Measurements from ENCODE around the gene PXT1.

PXT1 gene

GRCh38 chr6:36389353-36389752 lies 53.3 kb downstream of the PXT1 start:
- no peak for TF ChIP-seq CTCF (conservative IDR thresholded peaks at IDR 0.05; ENCODE audit: low read depth, low read length)
- Histone ChIP-seq H2AFZ (ENCODE audit: low read depth) (no peak overlapping the region), H3K79me2 (ENCODE audit: insufficient read depth, low read depth) (no peaks in the 10 kb centered on the region), H3K4me1 (ENCODE audit: low read depth, poor library complexity, severe bottlenecking) (no peaks in the 10 kb centered on the region), H3K27ac (no peak overlapping the region), H3K27me3 (ENCODE audit: insufficient read depth, low read depth) (no peaks in the 10 kb centered on the region), H3K4me2 (no peak overlapping the region), H3K4me3 (IDR thresholded peaks at IDR 0.05; ENCODE audit: insufficient read depth, low read depth, low read length) (no peak overlapping the region), H3K9ac (no peak overlapping the region), H3K36me3 (ENCODE audit: insufficient read depth) (no peaks in the 10 kb centered on the region), H4K20me1 (ENCODE audit: insufficient read depth) (no peaks in the 10 kb centered on the region)

DNA sequence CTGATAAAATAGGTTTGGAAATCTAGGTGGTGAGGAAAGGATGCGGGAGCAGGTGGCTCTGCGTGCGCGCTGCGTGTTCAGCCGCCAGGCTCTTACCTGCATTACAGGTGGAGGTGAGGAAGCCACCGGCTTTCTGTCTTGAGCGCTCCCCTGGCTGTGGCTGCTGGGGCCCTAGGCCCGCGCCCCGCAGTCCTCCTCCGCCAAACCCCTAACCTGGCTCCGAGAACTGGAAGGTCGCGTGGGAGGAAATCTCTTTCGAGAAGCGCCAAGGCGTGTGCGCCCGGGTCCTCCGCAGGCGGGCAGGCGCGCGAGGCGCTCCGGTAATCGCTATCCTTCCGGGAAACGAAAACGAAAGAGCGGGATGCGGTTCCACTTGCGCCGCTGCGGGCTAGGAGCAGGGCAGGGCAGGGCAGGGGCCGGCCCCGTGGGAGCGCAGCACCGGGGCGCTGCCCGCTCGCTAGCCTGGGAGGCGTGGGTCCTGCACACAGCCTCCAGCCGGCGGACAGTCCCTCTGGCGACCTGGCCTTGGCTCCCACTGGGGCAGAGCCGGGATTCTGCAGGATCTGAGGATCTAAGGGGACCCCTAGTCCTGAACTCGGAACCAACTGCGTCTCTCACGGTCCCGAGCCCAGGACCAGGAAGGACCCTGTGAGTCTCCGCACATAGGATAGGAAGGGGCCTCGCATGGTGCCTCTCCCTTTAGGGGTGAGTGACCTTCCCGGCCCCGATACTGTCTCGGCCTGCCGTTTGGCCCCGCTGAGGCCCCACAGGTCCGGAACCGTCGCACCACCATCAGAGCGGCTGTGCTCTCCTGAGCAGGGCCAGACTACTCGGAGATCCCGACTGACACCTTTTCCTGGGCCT lies 55.0 kb downstream of the PXT1 start, which contains the start of gene ETV7:
Gene ETV7, minus strand, starts transcription at position 230 of the 864 bp plus-strand sequence. Its CDS starts 128 bp downstream, at position 102.
- no peaks in the 10 kb centered on the region for H3K4me1 ChIP-seq (ENCODE audit: low read depth, poor library complexity, severe bottlenecking)
- no peak within 1 kb of the TSS for H3K27ac ChIP-seq

GRCh38 chr6:36386495-36387439 lies 55.9 kb downstream of the PXT1 start:
- Histone ChIP-seq H3K79me2 (ENCODE audit: insufficient read depth, low read depth) (no peaks in the 10 kb centered on the region), H3K4me2 (no peak overlapping the region), H4K20me1 (ENCODE audit: insufficient read depth) (no peaks in the 10 kb centered on the region), H3K4me3 (IDR thresholded peaks at IDR 0.05; ENCODE audit: insufficient read depth, low read depth, low read length) (no peak overlapping the region), H3K4me1 (ENCODE audit: low read depth, poor library complexity, severe bottlenecking) (no peaks in the 10 kb centered on the region), H2AFZ (ENCODE audit: low read depth) (no peak overlapping the region), H3K9ac (no peak overlapping the region), H3K36me3 (ENCODE audit: insufficient read depth) (no peaks in the 10 kb centered on the region), H3K27me3 (ENCODE audit: insufficient read depth, low read depth) (no peaks in the 10 kb centered on the region), H3K27ac (no peak overlapping the region)
- no peak for TF ChIP-seq CTCF (conservative IDR thresholded peaks at IDR 0.05; ENCODE audit: low read depth, low read length)

More for the DNA sequence above, 55.0 kb downstream of the PXT1 start, which contains the start of gene ETV7:
- no peaks in the 10 kb centered on the region for H3K27me3 ChIP-seq (ENCODE audit: insufficient read depth, low read depth)
- TF ChIP-seq CTCF (conservative IDR thresholded peaks at IDR 0.05; ENCODE audit: low read depth, low read length) = no peak
- no peak within 1 kb of the TSS for H3K4me3 ChIP-seq (IDR thresholded peaks at IDR 0.05; ENCODE audit: insufficient read depth, low read depth, low read length)
- no peak within 1 kb of the TSS for H3K9ac ChIP-seq
- H3K4me2 ChIP-seq = no peak within 1 kb of the TSS
- no peaks in the 10 kb centered on the region for H3K36me3 ChIP-seq (ENCODE audit: insufficient read depth)
- H3K79me2 ChIP-seq (ENCODE audit: insufficient read depth, low read depth) = no peaks in the 10 kb centered on the region
- H2AFZ ChIP-seq (ENCODE audit: low read depth) = no peak within 1 kb of the TSS; the same call in 1 of the 2 replicates
- H4K20me1 ChIP-seq (ENCODE audit: insufficient read depth) = no peaks in the 10 kb centered on the region

DNA sequence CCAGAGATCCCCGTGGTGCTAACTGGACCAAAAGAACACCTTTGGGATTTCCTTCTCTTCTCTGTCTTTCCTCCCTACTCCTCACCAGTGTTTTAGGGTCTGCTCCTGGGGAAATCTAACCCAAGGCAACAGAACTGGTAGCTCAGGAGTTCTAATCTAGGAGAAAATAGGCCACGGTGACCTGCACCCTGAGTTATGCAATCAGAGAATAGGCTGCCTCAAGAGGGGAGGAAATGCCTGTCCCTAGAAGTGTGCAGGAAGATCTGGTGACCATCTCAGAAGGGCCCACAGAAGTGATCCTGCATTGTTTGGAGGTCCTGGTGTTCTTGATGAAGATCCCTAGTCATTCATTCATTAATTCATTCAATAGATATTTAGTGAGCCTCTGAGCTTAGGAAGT lies 58.6 kb downstream of the PXT1 start:
- no peak for TF ChIP-seq CTCF (conservative IDR thresholded peaks at IDR 0.05; ENCODE audit: low read depth, low read length)
- no peaks in the 10 kb centered on the region for H3K36me3 ChIP-seq (ENCODE audit: insufficient read depth)
- H3K9ac ChIP-seq = no peak overlapping the region
- H3K4me1 ChIP-seq (ENCODE audit: low read depth, poor library complexity, severe bottlenecking) = no peaks in the 10 kb centered on the region
- no peak overlapping the region for H3K27ac ChIP-seq
- no peaks in the 10 kb centered on the region for H4K20me1 ChIP-seq (ENCODE audit: insufficient read depth)
- H3K4me3 ChIP-seq (IDR thresholded peaks at IDR 0.05; ENCODE audit: insufficient read depth, low read depth, low read length) = no peak overlapping the region
- no peaks in the 10 kb centered on the region for H3K79me2 ChIP-seq (ENCODE audit: insufficient read depth, low read depth)
- no peak overlapping the region for H2AFZ ChIP-seq (ENCODE audit: low read depth)
- H3K27me3 ChIP-seq (ENCODE audit: insufficient read depth, low read depth) = no peaks in the 10 kb centered on the region
- H3K4me2 ChIP-seq = no peak overlapping the region

Measured in KMS-11 (cell line).